Effector CD8-positive, alpha-beta T cell (primary cell): Measurements from ENCODE around the gene C1RL.

Source experiments
- DNase-seq: peaks from one replicate; lab custom pipeline; 2025; lab: John Stamatoyannopoulos, UW

Gene C1RL

DNA sequence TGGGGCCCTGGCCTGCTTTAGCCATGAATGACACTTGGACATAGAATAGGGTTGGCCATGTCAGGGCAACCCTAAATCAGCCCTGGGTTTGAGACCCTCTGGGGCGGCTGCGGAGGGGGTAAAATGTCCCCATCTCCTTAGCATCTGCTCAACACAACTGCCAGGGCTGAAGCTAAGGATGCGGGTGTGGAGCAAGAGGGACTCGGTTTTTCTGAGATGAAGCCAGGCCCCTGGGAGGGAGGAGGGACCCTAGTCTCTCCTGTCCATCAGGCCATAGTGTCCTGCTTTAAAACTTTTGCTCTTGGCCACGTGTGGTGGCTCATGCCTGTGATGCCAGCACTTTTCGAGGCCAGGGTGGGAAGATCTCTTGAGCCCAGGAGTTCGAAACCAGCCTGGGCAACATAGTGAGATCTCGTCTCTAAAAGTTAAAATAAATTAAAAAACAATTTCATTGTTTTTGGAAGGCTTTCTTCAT, 16.0 kb downstream of the C1RL start:
- DNase-seq: no peak

DNA sequence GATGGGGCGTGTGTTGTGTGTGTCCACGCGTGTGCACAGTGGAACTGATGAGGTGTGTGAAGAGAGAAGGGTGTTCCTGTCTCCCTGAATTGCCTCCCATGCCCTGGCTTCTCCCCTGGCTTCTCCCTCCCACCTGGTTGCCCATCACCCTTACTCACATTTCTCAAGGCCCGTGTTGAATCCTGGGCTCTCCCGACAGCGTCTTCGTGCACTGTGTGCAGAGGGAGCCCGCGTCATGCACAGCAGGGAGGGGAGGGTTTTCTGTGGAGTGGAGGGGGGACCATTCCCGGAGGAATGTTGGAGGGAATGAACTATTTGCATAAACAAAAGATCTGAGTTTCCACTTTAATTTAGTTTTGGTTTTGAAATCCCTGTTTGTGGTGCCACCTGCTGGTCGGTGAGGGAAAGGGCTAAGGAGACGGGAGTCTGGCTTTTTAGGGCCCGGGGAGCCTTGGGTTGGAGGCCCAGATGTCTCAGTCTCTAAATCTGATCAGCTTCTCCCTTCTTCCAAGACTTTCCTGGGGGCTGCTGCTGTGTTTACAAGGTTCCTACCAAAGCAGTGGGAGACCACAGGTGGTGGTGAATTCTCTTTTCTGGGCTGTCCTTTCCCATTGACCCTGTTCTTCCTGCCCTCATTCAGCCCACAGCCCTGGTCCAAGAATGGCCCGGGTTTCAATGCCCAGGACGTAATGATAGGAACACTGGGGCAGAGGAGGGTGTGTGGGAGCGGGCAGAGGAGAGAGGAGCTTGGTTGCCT, 16.6 kb downstream of the C1RL start, which contains the start of gene C1R:
Gene C1R, minus strand, starts transcription at position 217 of the 757 bp plus-strand sequence. Its CDS starts 57 bp downstream, at position 160.
- DNase-seq: peak; percentile 60

DNA sequence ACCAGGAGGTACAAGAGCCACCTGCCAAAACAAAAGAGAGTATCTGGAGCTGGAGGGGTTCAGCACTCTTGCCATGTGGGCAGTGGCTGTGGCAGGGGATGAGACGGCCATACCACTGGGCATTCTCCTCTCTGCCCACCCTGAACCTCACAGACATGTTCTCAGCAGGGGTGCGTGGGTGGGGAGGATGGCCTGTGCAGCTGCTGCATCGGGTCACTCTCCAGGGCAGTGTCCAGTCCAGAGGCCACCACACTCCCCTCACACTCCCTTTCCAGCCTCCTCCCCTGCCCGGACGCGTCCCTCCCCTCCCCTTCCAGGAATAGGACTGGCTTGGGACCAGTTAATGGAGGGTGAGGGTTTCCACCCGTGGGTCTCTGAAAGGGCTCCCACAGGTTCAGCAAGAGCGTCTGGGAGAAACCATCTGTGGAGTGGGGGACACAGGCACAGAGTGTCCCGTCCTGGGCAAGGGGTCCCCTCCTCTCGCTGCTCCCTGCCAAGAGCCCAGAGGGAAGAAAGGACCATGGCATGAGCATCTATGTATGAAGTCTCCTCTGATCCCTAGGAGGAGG, 17.3 kb downstream of the C1RL start:
- no peak for DNase-seq

DNA sequence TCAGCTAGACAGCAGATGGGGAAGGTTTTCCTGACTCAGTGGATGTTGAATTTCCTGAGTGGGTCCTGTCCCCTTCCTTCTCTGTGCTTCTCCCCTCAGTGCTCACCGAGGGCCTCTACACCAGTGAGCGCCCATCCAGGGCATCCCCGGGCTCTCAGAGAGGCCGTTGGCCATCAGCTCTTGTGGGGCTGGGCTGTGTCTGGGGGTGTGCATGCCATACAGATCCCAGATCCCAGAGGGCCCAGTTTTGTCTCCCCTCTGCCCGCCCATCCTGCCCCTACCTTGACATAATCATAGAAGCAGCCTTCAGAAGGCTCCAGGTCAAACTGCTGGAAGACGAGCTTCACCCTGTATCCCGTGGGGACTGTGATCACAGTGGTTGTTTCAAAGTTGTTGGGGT, 17.8 kb downstream of the C1RL start:
- no peak for DNase-seq

DNA sequence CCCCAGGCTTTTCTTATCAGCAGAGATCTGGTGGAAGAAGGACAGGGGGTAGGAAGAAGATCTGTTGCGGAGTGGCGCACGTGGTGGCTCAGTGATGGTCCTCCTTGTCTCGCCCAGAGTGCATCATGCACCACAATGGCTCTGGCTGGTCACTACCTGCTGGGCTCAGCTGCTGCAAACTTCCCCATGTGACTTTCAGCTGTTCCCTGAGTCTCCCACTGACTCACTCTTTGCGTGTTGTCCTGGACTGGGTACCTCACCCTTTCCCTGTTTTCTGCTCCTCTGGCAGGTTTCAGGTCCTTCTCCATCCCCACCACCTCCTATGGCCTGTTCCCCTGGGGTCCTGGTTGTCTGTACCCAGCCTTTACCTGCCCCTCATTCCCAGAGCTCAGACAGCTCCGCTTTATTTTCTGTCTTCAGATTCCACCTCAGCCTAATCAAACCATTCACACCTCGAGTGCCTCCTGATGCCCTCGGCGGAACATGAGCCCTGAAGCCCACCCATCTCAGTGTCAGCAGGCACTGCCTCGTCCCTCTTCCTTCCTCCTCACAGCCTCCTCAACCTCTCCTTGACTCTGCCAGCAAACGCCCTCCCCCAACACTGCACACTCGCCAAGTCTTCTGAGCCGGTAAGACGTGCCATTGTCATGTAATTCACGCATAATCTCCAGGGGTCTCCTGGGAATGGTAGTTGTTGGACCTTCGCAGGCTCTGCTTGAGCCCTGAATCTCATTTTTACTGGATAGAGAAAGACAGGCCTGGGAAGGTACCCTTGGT, 18.6 kb downstream of the C1RL start:
- DNase-seq: no peak

DNA sequence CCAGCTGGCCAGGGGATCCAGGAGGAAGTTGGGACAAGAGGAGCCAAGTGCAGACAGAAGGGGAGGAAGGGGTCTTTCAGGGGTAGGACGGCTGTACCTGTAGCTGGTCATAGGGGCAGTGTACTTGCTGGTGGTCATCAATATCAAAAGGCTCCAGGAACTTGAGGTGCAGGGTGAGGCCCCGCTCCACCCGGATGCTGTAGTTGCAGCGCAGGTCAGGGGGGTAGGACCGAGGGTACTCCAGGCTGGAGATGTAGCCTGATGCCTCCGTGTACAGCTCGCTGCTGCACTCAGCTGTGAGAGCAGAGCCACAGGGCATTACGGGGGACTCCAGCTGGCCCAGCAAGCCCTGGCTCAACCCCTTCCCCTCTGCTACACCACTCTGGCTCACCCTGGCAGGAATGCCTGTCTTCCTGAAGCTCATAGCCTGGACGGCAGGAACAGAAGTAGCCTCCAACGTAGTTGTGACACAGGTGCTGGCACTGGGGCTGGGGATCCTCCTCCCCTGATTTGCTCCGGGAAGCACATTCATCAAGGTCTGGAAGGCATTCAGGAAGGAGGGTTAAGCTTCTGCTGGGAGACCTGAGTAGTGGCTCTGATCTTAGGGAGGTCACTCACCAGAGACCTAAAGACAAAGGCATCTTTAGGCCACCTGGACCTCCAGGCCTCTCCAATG, 19.7 kb downstream of the C1RL start:
- no peak for DNase-seq

DNA sequence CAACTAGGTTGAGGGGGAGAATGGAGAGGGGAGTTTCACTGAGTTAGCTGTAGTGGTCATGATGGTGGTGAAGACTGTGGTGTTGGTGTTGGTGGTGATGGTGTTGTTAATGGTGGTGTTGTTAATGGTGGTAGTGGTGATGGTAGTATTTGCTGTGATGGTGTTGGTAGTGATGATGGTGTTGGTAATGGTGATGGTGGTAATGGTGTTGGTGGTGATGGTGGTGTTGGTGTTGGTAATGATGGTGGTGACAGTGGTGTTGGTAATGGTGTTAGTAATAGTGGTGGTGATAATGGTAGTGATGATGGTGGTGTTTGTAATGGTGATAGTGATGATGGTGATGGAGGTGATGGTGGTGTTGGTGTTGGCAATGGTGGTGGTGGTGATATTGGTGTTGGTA, 25.9 kb downstream of the C1RL start:
- no peak for DNase-seq

DNA sequence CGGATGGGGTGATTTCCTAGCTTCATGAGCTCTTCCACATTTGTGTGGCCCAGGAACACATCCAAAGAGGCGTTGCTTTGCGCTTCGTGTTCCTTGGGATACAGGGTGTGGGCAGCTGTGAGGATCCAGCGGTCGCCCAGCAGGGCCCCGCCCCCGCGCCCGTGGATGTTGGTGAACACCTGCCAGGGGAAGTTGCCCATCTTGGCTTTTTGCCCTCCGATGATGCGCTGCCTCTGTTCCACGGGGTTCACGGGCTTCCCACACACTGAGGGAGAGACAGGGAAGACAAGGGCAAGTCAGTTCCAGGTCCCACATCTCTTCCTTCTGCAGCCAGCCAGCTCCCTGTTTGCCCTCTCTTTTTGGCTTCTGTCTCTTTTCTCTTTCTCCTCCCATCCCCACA, 28.0 kb downstream of the C1RL start:
- DNase-seq: no peak

DNA sequence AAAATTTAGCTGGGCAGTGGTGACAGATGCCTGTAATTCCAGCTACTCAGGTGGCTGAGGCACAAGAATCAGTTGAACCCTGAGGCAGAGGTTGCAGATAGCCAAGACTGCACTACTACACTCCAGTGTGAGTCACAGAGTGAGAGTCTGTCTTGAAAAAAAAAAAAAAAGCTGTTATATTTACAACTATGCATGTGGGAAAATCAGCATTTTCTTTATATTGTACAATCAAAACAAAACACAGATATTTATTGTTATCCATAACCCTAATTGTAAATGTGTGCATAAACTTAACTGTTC, 29.2 kb downstream of the C1RL start:
- DNase-seq: no peak

DNA sequence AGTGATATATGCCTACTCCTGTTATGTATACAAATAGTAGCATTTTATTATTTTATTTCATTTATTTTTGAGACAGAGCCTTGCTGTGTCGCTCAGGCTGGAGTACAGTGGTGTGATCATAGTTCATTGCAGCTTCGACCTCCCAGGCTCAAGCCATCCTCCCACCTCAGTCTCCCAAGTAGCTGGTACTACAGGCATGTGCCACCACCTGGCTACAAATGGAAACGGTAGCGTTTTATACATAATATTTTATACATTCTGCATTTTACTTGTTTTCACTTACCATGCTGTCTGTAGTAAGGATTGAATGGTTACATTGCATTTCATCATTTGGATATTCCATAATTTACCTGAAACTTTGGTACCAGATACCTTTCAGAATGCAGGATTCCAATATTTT, 30.9 kb downstream of the C1RL start:
- no peak for DNase-seq

DNA sequence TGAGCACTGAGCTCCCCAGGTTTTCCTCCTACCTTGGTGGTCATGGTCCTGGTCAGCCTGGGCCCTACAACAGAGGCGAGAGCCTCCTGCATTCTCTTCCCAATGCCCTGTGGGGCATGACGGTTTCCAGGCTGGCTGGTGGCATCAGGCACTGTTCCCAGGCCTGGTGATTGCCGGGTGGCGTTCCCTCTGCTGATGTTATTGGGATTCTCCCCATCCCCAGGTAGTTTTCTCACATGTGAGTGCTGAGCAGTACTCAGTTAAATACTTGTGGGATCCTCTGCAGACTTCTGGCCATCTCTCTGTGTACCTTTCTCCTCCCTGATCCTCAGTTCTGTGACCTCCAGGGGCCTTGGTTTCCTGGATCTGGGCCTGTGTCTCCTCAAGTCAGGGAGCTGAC, 32.5 kb downstream of the C1RL start:
- DNase-seq: no peak

DNA sequence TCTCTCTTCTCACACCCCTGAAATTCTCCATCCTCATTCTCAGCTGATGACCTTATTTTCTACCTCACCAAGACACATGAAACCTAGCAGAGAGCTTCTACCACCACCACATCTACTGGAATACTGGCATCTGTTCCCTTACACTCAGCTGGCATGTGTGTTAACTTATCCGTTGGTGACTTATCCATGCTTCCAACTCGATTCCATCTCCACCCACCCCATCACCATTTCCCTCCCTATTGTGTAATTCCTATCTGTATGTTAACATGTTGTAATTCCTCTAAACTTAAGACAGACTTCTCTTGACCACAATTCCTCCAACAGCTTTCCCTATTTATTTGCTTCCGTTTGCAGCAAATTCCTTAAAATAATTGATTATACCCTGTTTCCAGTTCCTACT, 33.1 kb downstream of the C1RL start:
- DNase-seq: no peak

DNA sequence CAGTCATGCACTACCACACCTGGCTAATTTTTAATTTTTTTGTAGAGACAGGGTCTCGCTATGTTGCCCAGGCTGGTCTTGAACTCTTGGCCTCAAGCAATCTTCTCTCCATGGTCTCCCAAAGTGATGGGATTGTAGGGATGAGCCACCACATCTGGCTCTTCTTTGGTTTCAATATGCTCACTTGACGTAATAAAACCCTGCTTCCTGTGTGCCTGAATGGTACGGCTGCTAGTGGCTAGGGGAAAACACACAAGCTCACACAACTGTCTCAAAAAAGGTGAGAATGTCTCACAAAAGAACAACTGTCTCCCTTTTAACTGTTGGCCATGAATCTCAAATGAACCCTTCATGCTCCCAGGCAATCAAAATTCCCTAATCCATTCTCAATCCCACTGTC, 33.5 kb downstream of the C1RL start:
- no peak for DNase-seq

DNA sequence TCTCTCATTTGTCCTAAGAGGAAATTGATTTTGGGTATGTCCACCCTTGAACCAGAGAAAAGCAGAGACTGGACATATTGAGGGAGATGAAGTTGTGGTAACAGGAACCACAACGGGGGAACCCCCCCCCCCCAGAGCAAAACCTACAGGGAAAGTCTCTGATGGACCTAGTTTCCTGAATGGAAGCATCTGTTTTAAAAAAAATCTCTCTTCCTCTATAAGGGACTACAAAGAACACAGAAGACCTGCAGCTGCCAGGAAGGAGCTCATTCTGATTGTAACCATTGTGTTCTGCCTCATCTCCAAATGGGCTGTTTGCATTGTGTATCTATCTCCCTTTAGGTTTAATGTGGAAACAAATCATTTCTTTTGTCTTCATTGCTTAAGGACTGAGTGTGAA, 35.1 kb downstream of the C1RL start:
- DNase-seq: no peak

DNA sequence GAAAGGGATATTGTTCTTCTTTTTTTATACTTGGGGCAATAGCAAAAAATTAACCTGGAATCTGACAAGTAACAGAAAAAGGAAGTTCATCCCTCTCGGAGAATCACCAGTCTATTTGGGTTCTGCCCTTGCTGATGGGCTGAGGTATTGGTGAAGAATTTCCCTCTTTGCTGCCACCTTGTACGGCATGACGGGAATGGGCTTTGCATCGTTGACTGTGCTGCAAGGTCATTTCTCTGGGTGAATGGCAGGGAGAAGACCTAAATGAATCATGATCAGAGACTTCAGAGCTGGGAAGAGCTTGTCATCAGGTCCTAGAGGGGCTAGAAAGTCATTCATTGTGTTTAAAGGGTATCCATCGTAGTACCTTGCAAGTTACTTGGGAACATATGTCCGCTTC, 36.5 kb downstream of the C1RL start:
- DNase-seq: no peak

DNA sequence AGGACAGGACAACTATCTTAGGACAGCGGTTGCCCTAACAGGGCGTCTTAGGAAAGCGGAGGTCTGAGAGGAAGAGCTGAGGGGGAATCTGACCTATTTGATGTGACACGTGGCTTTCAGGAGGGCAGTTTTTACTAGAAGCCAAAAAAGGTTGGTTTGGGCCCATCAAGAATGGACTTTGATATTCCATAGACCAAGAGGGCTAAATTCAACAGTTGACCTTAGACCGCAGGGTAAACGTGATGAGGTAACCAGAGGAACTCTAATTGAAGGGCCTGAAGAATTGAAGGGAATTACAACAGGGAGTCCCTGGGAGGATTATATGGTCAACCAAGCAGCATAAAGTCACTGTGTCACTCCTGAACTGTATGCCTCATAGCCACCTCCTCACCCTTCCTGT, 37.0 kb downstream of the C1RL start:
- DNase-seq: no peak

DNA sequence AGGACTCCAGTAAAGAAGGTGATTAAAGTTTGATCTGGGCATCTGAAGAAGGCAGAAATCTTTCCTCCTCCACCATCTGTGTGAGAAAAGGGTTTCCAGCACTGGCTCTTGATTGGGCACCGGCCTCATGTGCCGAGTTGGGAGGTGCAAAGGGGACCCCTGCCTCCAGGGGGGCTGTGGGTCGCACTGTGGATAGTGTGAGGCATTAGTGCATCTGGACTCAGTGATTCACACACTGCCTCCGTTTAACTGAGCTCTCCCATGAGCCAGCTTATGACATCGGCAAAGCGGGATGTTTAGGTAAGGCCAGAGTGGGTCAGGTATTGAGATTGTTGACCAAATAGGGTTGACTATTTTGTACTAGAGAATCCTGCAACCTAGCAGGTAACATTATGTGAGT, 39.6 kb downstream of the C1RL start:
- DNase-seq: no peak

DNA sequence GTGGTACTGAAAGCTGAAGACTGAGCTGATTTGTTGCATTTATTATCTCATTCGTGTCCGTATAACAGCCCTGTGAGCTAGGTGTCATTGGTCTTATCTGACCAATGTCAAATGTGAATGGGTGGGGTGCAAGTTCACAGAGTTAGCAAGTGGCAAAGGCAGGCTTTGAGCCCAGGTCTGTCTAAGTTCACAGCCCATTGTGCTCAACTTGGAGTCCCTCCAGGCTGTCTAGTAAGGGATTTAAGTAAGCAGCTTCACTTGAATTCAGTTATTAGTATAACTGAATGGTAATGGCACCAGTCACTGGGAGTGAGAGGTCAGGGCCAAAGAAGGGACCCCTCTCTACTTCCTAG, 40.0 kb downstream of the C1RL start:
- DNase-seq: no peak

DNA sequence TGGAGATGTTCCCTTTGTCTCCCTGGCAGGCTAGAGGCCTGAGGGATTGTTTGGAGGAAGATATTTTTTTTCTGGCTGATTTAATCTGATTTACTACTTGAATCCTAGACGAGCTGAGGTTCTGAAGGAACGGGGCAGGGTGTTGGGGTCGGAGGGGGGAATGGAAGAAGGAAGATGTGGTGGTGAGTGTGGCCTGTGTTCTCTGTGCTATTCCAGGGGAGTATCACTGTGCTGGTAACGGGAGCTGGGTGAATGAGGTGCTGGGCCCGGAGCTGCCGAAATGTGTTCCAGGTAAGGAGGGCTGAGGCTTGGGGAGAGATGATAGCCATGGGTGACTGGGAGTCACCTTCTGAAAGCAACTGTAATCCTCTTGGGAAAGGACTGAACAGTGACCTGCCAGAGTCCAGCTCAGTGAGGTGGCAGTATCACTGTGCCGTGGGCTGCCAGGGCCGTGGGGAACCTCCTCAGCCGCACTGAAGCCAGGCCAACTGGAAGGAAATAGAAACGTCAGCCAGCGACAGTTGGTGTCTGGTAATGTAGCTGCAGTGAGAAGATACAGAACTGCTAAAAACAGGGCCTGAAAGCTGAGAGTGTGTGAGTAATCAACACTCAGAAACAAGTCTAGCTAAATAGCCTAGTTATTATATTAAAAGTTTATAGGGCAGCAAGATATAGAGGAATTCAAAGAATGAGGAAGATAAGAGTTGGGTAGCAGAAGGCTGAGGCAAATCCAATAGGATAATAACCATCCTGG, 40.6 kb downstream of the C1RL start:
- DNase-seq: no peak

DNA sequence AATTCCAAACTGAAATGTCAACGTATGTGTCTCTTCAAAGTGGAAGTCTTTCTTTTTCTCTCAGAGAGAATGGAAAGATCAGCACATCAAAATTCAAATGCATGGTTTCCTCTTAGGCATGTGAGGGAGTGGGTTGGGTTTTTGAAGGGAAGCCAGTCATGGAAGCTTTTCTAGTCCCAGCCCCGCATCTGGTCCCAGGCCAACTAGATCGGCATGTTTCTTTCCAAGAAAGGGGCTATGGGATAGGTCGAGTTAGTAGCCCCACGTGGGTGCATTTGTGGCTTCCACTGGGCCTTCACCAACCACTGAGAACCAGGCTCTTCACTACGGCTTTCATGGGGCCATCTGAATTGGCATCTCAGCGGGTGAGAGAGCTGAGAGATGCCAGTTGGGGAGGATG, 41.9 kb downstream of the C1RL start:
- DNase-seq: no peak

DNA sequence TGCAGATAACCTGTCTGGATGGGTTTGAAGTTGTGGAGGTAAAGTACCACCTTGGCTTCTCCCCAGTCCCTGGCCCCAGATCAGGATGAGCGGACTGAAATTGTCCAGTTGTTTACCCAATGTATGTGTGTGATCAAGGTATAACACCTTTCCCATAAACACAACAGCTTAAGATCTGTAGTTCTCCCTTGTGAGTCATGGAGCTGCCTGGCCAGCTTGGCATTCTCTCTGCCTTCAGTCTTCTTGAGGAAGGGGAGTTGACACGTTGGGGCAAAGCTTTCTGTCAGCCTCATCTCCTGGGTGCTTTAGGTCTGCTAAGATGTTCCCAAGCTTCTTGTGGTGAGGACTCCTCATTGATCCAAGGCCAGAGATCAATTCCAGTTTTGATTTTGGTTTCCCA, 42.4 kb downstream of the C1RL start:
- no peak for DNase-seq

DNA sequence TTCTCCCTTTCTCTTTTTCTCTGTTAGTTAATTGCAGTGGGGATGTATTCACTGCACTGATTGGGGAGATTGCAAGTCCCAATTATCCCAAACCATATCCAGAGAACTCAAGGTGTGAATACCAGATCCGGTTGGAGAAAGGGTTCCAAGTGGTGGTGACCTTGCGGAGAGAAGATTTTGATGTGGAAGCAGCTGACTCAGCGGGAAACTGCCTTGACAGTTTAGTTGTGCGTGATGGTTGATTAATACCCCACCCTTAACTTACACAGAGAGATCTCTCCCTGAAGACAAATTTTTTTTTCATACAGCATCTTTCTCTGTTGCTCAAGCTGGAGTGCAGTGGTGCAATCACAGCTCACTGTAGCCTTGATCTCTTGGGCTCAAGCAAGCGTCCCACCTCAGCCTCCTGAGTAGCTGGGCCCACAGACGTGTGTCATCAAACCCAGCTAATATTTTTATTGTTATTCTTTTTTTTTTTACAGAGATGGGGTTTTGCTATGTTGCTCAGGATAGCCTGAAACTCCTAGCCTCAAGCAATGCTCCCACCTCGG, 43.9 kb downstream of the C1RL start:
- DNase-seq: no peak
